Measurements from ENCODE around the gene NXF1. TPM values are rescaled to one million over a fixed set of nuclear protein-coding genes. Genes with fewer than 3 reads are reported as not detected.

The NXF1 gene
- total and polyA plus RNA-seq, 2 of the 13 experiments (the other 11 are each of a cell fraction or from before 2014, with no cell fraction given): 30.4 to 30.9 TPM

DNA sequence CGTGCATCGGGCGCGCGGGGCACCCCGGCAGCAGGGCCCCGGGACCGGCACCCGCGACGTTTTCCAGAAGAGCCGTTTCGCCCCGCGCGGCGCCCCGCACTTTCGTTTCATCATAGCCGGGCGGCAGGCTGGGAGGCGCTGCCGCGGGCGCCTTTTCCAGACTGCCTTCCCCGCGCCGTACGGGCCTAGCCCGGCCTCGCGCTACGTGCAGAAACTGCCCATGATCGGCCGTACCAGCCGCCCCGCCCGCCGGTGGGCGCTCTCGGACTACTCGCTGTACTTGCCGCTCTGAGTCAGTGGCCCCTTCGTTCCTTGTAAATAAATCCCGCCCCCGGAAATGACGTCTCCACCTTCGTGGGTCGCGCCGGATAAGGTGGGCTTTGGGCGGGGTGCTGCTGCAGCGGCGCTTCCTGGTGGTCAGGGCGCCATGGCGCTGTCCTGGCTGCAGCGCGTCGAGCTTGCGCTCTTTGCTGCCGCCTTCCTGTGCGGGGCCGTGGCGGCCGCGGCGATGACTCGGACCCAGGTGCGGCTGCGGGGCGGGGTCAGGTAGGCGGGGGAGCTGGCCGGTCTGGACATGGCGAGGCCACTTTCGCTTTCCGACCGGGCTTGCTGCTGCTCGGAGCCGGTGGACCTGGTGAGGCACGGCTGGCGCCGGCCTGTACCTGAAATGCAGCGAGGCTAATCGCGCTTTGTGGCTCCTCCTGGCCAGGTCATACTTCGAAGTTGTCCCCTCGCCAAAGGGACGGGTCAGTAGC lies 18.1 kb downstream of the NXF1 start, which contains the start of gene TMEM179B (continued):
- TF ChIP-seq, protein P1, sequence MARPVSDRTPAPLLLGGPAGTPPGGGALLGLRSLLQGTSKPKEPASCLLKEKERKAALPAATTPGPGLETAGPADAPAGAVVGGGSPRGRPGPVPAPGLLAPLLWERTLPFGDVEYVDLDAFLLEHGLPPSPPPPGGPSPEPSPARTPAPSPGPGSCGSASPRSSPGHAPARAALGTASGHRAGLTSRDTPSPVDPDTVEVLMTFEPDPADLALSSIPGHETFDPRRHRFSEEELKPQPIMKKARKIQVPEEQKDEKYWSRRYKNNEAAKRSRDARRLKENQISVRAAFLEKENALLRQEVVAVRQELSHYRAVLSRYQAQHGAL (CRISPR knock-in tag; IDR thresholded peaks at IDR 0.05; ENCODE audit: not compliant biosample characterization): no peak
- TF ChIP-seq NR3C1 (CRISPR knock-in tag; IDR thresholded peaks at IDR 0.05) (no peak), MAFK (conservative IDR thresholded peaks at IDR 0.05 in 1 of 2, IDR thresholded peaks at IDR 0.05 in 1 of 2; ENCODE audit: low read length in 2 of 2) (no peak), ZSCAN22 (CRISPR knock-in tag; IDR thresholded peaks at IDR 0.05) (no peak; the same call in 1 of the 2 replicates), AKAP8 (CRISPR knock-in tag; IDR thresholded peaks at IDR 0.05) (peak; percentile 99), ERF (CRISPR knock-in tag; IDR thresholded peaks at IDR 0.05) (peak; percentile 91), ZNF274 (CRISPR knock-in tag; IDR thresholded peaks at IDR 0.05) (peak; percentile 89), KLF12 (CRISPR knock-in tag; IDR thresholded peaks at IDR 0.05; ENCODE audit: borderline replicate concordance) (0 out of 2 replicates have a peak, but pooled peaks have one; percentile 21), EHMT2 (IDR thresholded peaks at IDR 0.05; ENCODE audit: borderline replicate concordance, low read depth, low read length) (no peak), FLYWCH1 (CRISPR knock-in tag; IDR thresholded peaks at IDR 0.05) (0 out of 2 replicates have a peak, but pooled peaks have one; percentile 86), SATB2 (CRISPR knock-in tag; IDR thresholded peaks at IDR 0.05) (no peak), HDAC6 (IDR thresholded peaks at IDR 0.05; ENCODE audit: low read depth, low read length) (no peak), FOSL2 (CRISPR knock-in tag; IDR thresholded peaks at IDR 0.05) (peak; percentile 84), JUN (CRISPR knock-in tag; IDR thresholded peaks at IDR 0.05) (0 out of 2 replicates have a peak, but pooled peaks have one; percentile 25), HOXD1 (CRISPR knock-in tag; IDR thresholded peaks at IDR 0.05) (no peak), FOXC1 (CRISPR knock-in tag; IDR thresholded peaks at IDR 0.05; ENCODE audit: borderline replicate concordance) (peak; percentile 74)
- TF ChIP-seq, protein P2, sequence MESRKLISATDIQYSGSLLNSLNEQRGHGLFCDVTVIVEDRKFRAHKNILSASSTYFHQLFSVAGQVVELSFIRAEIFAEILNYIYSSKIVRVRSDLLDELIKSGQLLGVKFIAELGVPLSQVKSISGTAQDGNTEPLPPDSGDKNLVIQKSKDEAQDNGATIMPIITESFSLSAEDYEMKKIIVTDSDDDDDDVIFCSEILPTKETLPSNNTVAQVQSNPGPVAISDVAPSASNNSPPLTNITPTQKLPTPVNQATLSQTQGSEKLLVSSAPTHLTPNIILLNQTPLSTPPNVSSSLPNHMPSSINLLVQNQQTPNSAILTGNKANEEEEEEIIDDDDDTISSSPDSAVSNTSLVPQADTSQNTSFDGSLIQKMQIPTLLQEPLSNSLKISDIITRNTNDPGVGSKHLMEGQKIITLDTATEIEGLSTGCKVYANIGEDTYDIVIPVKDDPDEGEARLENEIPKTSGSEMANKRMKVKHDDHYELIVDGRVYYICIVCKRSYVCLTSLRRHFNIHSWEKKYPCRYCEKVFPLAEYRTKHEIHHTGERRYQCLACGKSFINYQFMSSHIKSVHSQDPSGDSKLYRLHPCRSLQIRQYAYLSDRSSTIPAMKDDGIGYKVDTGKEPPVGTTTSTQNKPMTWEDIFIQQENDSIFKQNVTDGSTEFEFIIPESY (CRISPR knock-in tag; IDR thresholded peaks at IDR 0.05): no peak; the same call in 1 of the 2 replicates
- TF ChIP-seq, protein P3, sequence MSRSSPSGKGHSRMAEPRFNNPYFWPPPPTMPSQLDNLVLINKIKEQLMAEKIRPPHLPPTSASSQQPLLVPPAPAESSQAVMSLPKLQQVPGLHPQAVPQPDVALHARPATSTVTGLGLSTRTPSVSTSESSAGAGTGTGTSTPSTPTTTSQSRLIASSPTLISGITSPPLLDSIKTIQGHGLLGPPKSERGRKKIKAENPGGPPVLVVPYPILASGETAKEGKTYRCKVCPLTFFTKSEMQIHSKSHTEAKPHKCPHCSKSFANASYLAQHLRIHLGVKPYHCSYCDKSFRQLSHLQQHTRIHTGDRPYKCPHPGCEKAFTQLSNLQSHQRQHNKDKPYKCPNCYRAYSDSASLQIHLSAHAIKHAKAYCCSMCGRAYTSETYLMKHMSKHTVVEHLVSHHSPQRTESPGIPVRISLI (CRISPR knock-in tag; IDR thresholded peaks at IDR 0.05; ENCODE audit: borderline replicate concordance): peak; percentile 78; the same call in 1 of the 2 replicates
- TF ChIP-seq, protein P4, sequence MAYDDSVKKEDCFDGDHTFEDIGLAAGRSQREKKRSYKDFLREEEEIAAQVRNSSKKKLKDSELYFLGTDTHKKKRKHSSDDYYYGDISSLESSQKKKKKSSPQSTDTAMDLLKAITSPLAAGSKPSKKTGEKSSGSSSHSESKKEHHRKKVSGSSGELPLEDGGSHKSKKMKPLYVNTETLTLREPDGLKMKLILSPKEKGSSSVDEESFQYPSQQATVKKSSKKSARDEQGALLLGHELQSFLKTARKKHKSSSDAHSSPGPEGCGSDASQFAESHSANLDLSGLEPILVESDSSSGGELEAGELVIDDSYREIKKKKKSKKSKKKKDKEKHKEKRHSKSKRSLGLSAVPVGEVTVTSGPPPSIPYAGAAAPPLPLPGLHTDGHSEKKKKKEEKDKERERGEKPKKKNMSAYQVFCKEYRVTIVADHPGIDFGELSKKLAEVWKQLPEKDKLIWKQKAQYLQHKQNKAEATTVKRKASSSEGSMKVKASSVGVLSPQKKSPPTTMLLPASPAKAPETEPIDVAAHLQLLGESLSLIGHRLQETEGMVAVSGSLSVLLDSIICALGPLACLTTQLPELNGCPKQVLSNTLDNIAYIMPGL (CRISPR knock-in tag; IDR thresholded peaks at IDR 0.05; ENCODE audit: borderline replicate concordance in 1 of 2, low read depth in 1 of 2): peak; percentile 91 to 95
- TF ChIP-seq, protein P5, sequence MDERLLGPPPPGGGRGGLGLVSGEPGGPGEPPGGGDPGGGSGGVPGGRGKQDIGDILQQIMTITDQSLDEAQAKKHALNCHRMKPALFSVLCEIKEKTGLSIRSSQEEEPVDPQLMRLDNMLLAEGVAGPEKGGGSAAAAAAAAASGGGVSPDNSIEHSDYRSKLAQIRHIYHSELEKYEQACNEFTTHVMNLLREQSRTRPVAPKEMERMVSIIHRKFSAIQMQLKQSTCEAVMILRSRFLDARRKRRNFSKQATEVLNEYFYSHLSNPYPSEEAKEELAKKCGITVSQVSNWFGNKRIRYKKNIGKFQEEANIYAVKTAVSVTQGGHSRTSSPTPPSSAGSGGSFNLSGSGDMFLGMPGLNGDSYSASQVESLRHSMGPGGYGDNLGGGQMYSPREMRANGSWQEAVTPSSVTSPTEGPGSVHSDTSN (CRISPR knock-in tag; IDR thresholded peaks at IDR 0.05): no peak
- TF ChIP-seq, protein P6, sequence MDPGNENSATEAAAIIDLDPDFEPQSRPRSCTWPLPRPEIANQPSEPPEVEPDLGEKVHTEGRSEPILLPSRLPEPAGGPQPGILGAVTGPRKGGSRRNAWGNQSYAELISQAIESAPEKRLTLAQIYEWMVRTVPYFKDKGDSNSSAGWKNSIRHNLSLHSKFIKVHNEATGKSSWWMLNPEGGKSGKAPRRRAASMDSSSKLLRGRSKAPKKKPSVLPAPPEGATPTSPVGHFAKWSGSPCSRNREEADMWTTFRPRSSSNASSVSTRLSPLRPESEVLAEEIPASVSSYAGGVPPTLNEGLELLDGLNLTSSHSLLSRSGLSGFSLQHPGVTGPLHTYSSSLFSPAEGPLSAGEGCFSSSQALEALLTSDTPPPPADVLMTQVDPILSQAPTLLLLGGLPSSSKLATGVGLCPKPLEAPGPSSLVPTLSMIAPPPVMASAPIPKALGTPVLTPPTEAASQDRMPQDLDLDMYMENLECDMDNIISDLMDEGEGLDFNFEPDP (CRISPR knock-in tag; conservative IDR thresholded peaks at IDR 0.05): no peak
